ENCODE results near the gene UCP3.

Gene UCP3

DNA sequence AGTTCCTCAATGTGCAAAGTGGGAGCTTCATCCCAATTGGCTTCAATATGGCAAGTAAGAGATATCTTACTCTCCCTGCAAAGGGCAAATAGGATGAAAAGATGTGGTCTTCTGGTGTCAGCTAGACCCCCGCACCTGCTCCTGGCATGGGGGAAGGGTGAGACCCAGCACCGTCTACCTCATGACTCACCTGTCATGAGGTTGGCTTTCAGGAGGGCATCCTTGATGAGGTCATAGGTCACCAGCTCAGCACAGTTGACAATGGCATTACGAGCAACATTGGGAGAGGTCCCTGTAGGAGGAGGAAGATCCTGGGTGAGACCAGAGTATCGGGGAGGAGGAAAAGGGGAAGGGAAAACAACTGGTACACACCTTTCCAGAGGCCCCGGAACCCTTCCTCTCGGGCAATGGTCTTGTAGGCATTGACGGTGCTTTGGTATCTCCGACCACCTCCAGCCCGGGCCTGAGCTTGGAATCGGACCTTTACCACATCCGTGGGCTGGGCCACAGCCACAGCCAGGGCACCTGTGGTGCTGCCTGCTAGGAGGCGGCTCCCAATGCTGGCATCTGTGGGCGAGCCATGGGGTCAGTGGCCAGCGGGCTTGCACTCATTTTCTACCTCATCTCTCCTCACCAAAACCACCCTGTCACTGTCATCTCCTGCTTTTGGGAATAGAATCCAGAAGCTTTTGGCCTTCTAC is 32.3 kb downstream of the UCP3 start:
- no peak for FAIRE-seq

DNA sequence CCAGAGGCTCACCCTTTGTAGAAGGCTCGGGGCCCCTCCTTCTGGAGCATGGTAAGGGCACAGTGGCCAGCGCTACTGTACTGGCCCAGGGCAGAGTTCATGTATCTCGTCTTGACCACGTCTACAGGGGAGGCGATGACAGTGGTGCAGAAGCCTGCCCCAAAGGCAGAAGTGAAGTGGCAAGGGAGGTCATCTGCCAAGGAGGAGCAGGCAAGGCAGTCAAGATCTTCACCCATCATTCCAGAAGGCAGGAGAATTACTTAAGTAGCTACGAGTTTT is 33.5 kb downstream of the UCP3 start:
- FAIRE-seq = no peak

DNA sequence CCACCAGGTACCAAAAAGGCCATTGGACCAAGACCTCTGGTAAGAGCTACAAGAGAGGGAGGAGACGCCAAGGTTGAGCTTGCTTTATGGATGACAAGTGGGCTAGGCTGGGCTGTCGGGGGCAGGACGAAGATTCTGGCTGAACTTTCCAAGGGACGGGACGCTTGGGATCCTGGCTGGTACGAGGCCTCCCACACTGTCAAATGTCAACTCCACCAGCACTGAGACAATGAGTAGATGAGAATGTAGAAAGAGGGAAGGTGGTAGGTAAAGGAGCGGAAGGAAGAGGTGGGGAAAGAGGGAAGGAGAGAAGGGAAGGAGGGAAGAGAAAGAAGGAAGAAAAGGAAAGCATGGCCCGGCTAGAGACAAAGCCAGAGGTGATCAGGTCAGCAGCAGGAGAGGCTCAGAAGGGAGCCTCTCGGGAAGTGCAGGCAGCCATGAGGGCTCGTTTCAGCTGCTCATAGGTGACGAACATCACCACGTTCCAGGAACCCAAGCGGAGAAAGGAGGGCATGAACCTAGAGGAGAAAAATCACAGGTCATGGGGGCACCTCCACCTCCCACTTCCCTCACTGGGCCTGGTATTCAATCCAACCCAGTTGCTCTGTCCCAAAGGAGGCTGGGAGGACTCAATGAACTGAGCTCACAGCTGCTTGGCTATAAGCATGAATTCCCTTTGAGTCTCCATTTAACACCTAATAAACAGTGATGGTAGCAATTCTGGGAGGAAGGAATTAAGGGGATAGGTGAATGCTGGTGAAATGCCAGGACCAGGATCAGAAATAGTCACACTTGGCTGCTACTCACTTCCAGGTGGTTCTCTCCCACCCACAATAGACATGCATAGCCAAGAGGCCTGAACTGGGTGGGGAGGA is 34.0 kb downstream of the UCP3 start:
- FAIRE-seq = no peak

DNA sequence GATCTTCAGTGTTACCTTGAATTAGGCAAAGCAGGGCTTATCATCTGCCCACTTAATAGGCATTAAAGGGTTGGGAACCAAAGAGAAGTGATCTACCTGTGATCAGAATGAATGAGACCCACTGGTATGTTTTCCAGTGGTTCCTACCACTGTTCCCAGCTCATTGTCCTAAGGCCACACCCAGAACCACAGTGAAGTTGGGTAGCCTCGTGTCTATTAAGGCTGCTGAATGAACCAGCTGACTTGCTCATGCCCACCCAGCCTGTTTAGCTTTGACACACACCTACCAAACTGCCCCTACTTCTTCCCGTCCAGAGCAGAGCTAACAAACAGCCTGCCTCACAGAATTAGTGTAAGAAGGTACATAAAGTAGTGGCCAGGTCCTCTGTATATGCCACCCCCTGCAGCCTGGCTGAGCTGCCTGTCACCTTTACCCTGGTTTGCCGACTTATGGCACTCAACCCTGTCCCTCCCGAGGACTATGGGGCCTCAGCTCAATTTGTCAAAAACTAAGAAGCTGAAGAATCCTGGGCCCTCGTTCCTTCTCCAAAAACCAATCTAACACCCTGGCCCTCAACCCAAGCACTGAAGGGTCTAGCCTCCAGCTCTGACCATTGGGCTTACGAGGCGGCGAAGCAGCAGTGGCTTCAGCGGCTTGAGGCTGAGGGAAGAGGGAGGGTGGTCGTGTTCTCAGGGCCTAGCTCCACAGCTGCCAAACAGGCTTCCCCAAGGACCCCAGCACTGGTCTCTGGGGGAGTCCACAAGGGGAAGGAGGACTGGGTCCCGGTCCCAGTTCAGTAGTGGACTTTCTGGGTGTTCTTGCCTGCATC is 36.0 kb downstream of the UCP3 start:
- FAIRE-seq = no peak

DNA sequence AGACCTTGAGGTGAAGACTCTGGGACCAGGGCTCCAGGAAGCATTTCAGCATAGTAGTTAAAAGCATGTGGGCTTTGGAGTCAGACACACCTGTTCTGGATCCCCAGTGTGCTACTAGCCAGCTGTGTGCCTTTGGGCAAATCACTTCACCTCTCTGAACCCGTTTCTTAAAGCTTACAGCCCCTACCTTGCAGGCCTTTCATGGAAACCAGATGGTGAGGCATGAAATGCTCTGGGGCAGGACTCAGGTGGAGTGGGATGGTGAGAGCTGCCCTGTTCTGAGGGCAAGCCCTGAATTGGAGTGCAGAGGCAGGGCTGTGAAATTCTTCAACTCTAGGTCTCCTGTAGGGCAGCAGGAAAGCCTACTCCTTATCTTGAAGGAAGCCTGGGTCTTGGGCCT is 36.7 kb downstream of the UCP3 start:
- no peak for FAIRE-seq

DNA sequence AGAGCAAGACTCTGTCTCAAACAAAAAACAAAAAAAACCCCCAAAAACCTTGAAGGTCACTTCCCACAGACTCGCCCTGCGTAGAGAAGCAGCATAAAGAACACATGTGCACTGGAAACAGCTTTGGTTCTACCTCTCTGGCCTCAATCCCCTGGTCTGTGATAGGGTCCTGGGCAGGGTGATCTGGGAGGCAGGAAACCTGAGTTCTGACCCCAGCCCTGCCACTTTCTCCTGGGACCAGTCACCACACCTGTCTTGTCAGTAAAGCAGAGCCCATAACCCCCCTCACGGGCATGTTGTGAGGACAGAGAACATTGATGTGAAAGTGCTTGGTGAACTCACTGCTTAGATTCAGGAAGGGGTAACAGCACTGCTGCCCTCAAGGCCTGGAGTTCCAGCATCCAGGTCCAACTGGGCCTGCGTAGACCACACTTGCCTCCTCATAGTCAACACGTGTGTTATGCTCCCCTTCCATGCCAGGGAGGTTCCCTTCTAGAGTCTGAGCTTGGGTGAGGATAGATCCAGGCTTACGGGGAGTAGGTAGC is 37.6 kb downstream of the UCP3 start:
- no peak for FAIRE-seq

DNA sequence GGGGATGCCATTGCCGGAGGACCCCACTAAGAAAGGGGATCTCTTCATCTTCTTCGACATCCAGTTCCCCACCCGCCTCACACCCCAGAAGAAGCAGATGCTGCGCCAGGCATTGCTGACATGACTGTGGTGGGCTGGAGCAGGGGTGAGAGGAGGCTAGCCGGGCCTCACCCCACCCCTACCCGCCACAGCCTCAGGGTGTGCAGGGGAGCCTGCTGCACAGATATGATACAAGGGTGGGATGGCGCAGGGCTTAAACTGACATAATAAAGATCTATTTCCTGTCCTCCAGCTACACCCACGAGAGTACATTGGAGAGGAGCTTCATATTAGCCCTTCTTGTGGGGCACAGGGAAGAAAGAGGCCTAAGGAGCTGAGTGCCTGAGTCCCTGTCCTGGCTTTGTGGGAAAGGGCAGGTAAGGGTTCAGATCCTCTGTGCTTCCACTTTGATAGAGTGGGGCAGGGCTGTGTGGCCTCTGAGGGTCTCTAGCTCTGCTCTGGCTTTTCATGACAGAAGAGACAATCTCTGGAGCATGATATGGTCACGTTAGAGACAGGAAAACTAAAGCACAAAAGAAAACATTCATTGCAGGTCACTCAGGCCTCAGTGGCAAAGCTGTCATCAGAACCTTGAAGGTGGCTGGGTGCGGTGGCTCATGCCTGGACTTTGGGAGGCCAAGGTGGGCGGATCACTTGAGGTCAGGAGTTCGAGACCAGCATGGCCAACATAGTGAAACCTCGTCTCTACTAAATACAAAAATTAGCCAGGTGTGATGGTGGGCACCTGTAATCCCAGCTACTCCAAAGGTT is 38.7 kb downstream of the UCP3 start:
- no peak for FAIRE-seq

DNA sequence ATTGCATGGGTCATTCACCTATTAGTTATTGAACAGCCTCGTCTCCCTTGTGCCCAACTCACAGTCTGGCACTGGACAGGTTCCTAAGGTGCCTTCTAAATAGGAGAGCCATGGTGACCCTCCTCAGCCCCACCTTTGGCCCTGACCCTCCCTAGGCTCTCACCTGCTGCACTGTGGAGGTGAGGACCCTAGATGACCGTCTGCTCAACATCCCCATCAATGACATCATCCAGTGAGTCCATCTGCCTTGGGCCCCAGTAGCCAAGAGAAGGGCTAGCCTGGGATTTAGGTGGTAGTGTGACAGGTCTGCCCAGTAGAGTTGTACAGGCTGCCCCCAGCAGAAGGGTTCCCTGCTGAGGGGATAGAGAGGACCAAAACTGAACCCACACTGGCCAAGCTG is 39.8 kb downstream of the UCP3 start:
- no peak for FAIRE-seq

DNA sequence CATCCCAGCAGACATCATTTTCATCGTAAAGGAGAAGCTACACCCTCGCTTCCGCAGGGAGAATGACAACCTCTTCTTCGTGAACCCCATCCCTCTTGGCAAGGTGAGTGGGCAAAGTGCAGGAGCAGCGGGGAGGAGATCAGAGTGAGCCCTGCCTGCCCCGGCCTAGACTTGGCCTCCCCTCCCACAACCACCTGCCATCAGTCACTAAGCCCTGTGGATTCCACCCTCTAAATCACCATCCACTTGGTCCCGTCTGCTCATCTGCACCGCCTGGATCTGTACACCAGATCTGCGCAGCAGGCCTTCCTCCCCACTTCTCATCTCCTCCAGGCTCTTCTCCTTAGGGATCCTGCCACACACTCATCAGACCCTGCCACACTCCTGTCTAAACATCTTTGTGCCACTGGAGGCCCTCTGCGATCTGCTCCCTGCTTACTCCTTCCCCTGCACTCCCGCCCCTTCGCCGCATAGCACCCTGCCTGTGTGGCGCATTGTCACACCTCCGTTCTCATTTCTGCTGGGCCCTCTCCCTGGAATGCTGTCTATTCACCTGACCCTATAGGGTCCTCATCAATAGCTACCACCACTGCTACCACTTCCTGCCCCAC is 40.4 kb downstream of the UCP3 start:
- FAIRE-seq = no peak

DNA sequence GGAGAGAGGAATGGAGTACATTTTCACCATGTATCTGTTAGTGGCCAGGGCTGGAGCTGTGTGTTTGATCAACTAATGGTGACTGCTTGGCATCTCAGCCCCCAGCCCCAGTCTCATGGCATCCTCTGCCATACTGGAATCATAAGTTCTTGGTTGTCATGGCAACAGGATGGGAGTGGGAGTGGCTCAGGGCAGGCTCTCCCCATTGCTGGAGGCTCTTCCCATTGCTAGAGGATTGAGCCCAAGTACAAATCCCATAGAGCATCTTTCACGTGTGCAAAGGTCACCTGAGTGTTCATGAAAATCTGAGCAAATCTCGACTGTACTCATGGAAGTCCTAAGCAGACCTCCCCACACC is 43.1 kb downstream of the UCP3 start:
- FAIRE-seq = no peak

DNA sequence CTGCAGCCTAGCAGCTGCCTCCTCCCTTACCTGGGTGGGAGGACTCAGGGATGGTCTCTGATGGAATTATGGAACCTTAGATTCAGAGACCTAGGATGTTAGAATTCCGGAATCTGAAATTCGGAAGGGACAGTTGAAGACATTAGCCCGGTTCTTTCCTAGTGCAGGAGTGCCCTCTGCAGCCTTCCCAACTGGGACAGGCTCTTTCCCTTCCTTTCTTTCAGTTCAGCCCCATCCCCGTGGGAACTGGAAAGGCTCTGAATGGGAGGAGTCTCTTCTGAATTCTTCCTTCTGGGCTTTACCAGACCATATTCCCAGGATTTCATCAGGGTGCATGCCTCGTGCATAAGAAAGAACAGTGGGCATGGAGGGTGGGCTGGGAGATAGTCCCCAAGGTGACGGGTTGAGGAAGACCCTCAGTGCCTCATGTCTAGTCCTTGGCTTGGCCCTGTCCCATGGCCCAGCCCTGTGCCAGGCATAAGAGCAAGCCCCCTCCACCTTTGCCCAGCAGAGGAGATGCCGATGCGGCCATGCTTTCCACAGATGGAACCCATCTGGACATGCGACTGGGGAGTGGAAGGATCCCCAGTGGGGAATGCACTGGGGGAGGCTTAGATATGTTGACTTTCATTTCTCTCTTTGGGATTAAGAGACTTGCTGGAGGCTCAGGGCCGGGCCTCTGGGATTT is 43.7 kb downstream of the UCP3 start:
- no peak for FAIRE-seq

DNA sequence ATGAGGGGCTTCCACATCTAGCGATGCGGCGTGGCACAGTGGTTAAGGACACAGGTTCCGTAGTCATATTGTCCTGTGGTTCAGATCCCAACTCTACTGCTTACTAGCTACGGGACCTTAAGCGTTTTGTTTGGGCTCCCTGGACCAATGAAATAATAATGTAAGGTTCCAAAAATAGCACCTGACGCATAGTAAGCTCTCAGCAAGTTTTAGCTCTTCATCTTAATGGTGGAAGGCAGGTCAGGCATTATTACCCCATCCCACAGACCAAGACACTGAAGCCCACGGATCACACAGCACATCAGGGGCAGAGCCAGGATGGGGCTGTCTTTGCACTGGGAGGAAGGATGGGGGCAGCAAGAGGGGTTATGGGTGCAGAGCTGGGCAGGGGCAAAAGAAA is 45.0 kb downstream of the UCP3 start:
- no peak for FAIRE-seq

DNA sequence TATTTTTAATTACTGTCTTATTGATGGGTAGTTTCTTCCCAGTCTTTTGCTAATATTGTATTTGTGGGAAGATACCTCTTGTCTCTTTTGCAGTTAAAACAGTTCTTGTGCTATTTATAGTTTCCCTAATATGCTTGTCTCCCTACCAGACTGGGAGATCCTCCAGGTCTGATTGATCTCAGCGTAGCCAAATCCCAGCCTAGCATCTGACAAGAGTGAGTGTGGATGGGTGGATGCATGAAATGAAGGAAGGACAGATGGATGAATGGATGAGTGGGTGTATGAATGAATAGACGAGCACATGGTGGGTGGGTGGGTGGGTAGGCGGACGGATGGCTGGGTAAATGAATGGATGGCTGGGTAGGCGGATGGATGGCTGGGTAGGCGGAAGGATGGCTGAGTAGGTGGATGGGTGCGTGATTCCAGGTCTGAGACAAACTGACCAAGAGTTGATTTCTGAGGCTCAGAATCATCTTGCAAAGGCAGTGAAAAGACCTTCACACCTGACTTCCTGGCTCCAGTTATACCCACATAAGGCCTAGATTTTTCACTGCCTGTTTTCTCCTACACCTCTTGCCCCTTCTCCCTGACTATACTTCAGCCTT is 46.7 kb downstream of the UCP3 start:
- no peak for FAIRE-seq

DNA sequence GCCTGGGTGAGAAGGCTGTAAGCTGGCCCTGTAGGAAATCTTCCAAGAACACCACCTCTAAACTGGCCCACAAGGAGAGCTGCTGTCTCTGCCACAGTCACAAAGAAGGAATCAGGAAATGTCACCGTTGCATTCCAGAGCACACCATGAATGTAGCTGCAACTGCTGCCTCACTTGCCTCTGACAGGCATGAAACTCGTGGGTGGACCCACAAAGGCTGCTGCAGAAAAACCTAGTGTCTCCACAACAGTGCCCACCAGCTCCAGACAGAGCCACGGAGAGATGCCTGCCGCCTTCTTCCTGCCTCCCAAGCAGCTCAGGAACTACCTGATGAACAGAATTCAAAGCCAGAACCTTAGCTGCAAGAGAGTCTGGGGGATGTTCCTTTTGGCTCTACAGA is 47.6 kb downstream of the UCP3 start:
- no peak for FAIRE-seq

DNA sequence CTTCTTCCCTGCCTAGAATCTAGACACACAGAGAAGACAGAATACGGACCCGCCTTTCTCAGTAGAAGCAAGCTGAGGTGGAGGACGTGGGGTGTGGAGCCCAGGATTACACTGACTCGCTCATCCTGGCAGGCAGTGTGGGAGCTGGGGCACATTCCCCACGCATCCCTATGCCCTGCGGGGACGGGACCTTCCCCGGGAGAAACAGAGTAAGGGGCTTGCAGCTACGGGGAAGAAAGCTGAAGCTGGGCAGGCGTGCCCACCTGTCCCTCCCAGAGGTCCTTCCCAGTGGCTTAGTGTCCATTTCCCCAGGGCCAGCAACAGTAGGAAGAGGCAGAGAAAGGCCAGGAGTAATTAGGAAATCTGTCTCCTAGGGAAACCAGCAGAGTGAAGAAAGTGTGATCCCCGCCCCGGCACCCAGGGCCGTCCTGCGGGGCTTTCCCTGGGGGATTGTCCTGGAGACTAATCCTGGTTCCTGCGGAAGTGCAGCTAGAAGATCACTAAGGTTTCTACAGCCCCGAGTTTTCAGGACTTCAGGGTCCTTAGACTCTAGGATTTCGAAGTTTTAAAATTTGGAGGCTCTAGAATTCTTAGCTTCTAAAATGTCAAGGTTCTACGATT is 50.3 kb downstream of the UCP3 start:
- no peak for FAIRE-seq

DNA sequence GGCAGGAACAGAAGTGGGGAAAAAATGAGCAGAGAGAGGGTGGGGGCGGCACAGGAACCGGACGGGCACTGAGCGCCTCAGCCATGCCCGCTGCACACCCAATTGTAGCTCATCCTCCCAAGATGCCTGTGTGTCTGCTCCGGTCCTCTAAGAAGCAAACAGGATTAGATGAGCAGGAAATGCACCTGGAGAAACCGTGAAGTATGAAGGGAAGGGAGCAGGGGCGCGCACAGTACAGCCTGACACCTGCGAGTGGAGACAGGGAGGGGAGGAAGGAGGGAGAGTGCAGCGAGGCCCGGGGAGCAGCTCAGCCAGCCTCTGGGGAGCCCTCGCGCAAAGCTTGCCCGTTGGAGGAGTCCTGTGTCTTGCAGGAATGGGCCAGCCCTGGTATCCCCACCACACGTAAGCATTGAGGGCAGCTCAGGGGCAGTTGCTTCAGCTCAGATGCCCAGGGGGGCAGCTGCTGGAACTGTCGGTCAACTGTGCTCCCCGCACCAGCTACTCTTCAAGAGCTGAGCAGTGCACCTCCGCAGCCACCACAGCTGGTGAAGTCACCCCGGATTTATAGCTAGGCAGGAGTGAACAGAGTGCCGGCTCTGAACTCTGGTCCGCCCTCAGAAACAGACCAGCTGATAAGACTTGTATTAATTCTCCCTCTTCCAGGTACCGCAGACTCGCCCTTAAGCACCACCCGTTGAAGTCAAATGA is 51.1 kb downstream of the UCP3 start:
- no peak for FAIRE-seq

DNA sequence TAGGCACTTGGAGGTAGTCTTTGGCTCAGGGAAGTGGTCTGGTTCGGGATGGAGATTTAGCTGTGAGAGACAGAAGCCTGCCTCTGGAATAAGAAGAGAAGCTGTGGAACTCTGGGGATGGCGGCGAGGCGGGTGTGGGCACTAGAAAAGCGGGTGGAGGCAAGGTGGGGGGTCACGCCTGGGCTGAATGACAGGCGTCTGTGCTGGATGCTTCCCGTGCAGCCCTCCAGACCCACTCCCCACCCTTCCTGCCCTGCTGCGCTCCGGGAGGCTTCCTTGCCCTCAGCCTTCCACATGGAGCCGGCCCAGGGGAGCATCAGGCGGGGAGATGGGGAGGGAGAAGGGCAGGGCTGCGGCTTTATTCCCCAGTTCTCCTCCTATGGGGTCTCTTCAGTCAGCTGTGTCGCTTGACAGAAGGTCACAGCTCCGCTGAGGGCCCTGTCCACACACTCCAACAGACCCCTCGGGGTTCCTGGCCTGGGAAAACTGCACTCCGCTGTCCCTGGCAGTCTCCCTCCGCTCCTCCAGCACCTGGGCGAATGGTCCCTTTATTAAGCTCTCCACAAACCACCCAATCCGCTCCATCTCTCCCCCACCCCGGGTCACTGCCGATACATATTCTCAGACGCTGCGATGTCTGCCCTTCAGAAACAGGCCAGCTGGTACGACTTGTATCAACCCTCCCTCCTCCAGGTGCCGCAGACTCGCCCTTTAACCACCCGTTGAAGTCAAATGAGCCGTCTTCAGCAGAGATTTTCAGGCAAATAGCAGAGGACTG is 51.8 kb downstream of the UCP3 start:
- no peak for FAIRE-seq

DNA sequence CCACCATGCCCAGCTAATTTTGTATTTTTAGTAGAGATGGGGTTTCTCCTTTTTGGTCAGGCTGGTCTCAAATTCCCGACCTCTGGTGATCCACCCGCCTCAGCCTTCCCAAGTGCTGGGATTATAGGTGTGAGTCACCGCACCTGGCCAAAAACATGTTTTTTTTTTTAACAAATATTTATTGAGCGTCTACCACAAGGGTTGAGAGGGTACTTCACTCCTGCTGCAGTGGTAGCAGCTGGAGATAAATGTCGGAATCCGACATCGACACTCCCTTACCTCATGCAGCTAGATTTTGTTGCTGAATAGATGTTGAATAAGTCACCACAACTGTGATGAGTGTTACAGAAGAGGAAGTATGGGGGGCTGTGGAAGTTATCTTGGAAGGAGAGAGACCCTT is 57.1 kb downstream of the UCP3 start:
- FAIRE-seq = no peak

Measured in A204.1 (cell line).